BLaER1 (cell line): ENCODE results near the gene WWOX.

Experiments
- H3K27ac ChIP-seq: shearing (Covaris generic); formaldehyde crosslinking; 2 replicates; pipeline ENCODE4 v1.8.1; 2022
- H3K27me3 ChIP-seq: shearing (Covaris generic); formaldehyde crosslinking; 2 replicates; pipeline ENCODE4 v1.8.1; 2022
- H3K36me3 ChIP-seq: shearing (Covaris generic); formaldehyde crosslinking; 2 replicates; pipeline ENCODE4 v1.8.1; 2022
- H3K4me1 ChIP-seq: shearing (Covaris generic); formaldehyde crosslinking; 2 replicates; pipeline ENCODE4 v1.8.1; 2022
- H3K4me2 ChIP-seq: shearing (Covaris generic); formaldehyde crosslinking; 2 replicates; pipeline ENCODE4 v1.8.1; 2022
- H3K4me3 ChIP-seq: shearing (Covaris generic); formaldehyde crosslinking; 2 replicates; pipeline ENCODE4 v1.8.1; 2022
- H3K9ac ChIP-seq: shearing (Covaris generic); formaldehyde crosslinking; 2 replicates; pipeline ENCODE4 v1.8.1; 2022
- H3K9me3 ChIP-seq: shearing (Covaris generic); formaldehyde crosslinking; 2 replicates; pipeline ENCODE4 v1.8.1; 2022
- H4K20me1 ChIP-seq: shearing (Covaris generic); formaldehyde crosslinking; 2 replicates; pipeline ENCODE4 v1.8.1; 2022
- Cebpa-rat ChIP-seq: shearing (Covaris generic); IDR thresholded peaks from 2 replicates; pipeline ENCODE4 v1.8.1; 2022

Gene WWOX

DNA sequence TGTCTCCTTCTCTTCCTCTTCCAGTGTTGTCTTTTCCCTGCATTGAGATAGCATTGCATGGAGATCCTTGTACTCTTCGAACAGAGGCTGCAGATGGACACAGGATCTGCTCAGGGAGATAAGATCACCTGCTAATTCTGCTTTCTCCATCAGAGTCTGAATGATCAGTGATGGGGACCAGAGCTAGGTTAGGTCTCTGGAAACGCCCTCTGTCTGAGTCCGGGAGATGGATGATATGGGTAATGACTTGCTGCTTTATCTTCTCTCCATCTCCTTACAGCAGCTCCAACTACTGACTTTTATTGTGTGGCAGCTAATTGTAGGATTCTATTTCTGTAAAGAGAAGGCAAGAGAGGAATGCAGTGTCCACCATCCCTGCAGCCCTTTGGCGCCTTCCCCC lies 435.6 kb downstream of the WWOX start:
- no peaks in the 10 kb centered on the region for H3K9me3 ChIP-seq
- no peak for TF ChIP-seq Cebpa-rat
- H3K4me2 ChIP-seq, result no peak overlapping the region
- no peaks in the 10 kb centered on the region for H3K4me1 ChIP-seq
- no peak overlapping the region for H3K4me3 ChIP-seq
- no peak overlapping the region for H3K9ac ChIP-seq
- H3K27ac ChIP-seq, result no peak overlapping the region
- H3K27me3 ChIP-seq, result no peaks in the 10 kb centered on the region
- H3K36me3 ChIP-seq, result no peaks in the 10 kb centered on the region
- H4K20me1 ChIP-seq, result no peaks in the 10 kb centered on the region

DNA sequence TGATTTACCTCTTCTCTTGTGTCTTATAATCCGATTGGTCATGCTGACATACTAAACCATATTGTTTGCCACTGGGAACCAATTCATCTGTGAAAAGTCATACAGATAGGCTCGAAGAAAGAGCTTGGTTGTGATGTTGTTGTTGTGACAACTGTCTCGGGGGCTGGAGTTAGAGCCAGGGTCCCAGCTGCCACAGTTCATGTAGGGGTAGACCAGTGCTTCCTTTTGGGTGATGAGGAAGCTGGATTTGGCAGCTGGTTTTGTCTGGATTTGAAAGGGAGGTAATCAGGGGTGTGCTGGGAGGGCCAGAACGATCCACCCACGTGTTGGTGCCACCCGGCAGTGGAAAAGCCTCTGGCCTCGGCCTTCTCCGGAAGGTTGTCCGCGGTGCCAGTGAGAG lies 438.1 kb downstream of the WWOX start:
- Histone ChIP-seq H4K20me1 (no peaks in the 10 kb centered on the region), H3K27ac (no peak overlapping the region), H3K4me1 (no peaks in the 10 kb centered on the region), H3K27me3 (no peaks in the 10 kb centered on the region), H3K4me2 (no peak overlapping the region), H3K36me3 (no peaks in the 10 kb centered on the region), H3K9ac (no peak overlapping the region), H3K4me3 (no peak overlapping the region), H3K9me3 (no peaks in the 10 kb centered on the region)
- no peak for TF ChIP-seq Cebpa-rat

DNA sequence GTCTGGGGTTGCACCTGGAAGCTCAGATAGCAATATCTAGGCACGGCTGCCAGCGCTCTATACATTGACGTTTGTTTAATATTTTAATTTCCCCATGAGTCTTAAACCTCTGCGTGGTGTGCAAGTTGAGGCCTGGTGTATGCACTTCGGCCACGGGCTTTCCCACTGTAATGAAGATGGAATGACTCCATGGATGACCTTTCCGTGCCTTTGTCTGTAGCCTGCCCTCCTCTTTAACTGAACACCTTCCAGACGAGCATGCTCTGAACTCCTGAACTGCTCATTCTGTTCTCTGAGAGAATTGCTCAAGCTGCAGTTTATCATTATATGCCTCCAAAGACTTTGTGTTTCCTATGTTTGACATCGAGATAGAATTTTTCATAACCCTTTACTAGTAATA lies 438.8 kb downstream of the WWOX start:
- TF ChIP-seq Cebpa-rat, result no peak
- no peak overlapping the region for H3K4me2 ChIP-seq
- no peak overlapping the region for H3K27ac ChIP-seq
- H3K27me3 ChIP-seq, result no peaks in the 10 kb centered on the region
- H3K4me3 ChIP-seq, result no peak overlapping the region
- H3K4me1 ChIP-seq, result no peaks in the 10 kb centered on the region
- H3K36me3 ChIP-seq, result no peaks in the 10 kb centered on the region
- no peak overlapping the region for H3K9ac ChIP-seq
- H3K9me3 ChIP-seq, result no peaks in the 10 kb centered on the region
- H4K20me1 ChIP-seq, result no peaks in the 10 kb centered on the region

DNA sequence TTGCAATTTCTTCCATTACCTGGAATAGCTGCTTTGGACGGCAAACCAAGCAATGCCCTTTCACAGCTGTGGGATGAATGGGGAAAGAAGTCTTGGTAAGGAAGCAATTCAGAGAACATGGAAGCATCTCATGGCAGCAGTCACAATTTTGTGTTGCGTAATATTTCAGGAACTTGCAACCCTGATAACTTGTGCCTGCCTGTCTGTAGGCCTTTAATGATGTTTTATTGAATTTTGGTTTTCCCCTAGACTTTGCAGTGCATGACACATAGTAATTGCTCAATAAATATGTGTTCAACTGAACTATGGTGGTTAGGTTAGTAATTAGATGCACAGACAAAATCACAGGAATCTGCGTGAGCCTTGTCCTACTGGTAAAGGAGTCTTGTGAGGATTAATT lies 439.5 kb downstream of the WWOX start:
- H3K4me2 ChIP-seq, result no peak overlapping the region
- H3K4me3 ChIP-seq, result no peak overlapping the region
- no peaks in the 10 kb centered on the region for H4K20me1 ChIP-seq
- no peaks in the 10 kb centered on the region for H3K4me1 ChIP-seq
- H3K27ac ChIP-seq, result no peak overlapping the region
- no peaks in the 10 kb centered on the region for H3K9me3 ChIP-seq
- no peaks in the 10 kb centered on the region for H3K36me3 ChIP-seq
- no peaks in the 10 kb centered on the region for H3K27me3 ChIP-seq
- H3K9ac ChIP-seq, result no peak overlapping the region
- TF ChIP-seq Cebpa-rat, result peak; percentile 81; the same call in 1 of the 2 replicates

DNA sequence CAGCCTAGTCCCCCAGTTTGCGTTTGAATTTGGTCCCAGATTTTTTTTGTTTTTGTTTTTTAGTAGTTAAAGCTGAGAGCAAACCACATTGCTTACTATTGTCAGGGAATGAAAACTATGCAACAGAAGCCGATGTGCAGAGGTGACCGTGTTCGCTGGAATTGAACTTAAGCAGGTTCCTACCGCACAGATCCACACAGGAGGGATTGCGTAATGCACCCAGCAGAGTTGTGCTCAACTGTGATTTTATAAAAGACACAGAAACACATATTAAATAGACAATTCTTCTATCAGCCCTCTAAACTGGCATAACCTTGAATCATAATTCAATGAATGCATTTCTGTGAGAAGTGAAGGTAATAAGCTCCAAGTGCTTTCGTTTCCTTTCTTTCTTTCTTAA lies 443.0 kb downstream of the WWOX start:
- Histone ChIP-seq H3K9me3 (no peaks in the 10 kb centered on the region), H3K4me3 (no peak overlapping the region), H4K20me1 (no peaks in the 10 kb centered on the region), H3K4me2 (no peak overlapping the region), H3K36me3 (no peaks in the 10 kb centered on the region), H3K4me1 (no peaks in the 10 kb centered on the region), H3K27ac (no peak overlapping the region), H3K27me3 (no peaks in the 10 kb centered on the region), H3K9ac (no peak overlapping the region)
- TF ChIP-seq Cebpa-rat, result peak; percentile 66

DNA sequence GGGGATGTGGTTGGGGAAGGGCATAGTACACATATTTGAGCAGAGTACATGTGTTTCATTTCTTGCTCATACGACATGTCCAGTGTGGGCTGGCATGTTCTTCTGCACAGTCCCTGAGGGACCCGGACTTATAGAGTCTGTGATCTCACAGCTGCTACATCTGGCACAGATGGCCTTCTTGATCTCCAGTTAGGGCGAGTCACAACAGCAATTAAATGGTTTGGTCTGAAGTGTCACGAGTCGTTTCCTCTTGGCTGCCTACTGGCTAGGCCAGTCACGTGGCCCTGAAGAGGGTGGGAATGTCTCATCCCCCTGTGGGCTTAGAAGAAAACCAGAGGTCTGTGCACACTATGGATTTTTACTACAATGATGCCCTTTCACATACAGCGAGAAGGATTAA lies 443.6 kb downstream of the WWOX start:
- H3K9me3 ChIP-seq, result no peaks in the 10 kb centered on the region

DNA sequence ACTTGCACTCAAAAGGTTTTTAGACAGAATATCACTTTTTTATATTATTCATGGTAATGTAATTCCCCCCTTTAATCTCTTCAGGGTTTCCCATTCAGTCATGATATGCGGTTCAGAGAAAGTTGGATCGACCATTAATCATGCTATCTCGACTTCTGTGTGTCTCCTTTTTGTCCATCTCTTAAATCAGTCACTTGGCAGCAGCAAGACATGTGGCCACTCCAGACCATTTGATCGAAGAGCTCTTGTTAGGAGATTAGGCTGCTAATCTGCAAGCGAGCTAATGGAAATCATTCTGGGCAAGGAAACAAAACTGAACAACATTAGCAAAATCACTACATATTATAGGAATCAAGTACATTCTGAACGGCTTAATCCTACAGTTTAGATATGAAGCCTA lies 449.9 kb downstream of the WWOX start:
- Histone ChIP-seq H3K4me1 (no peaks in the 10 kb centered on the region; the same call in 1 of the 2 replicates), H3K27me3 (no peaks in the 10 kb centered on the region), H3K36me3 (no peaks in the 10 kb centered on the region), H3K9ac (no peak overlapping the region), H3K27ac (no peak overlapping the region), H3K4me2 (no peak overlapping the region), H4K20me1 (no peaks in the 10 kb centered on the region), H3K4me3 (no peak overlapping the region), H3K9me3 (no peaks in the 10 kb centered on the region)
- TF ChIP-seq Cebpa-rat, result no peak

More for the DNA sequence above, 443.6 kb downstream of the WWOX start:
- no peaks in the 10 kb centered on the region for H3K27me3 ChIP-seq
- H3K27ac ChIP-seq, result no peak overlapping the region
- H4K20me1 ChIP-seq, result no peaks in the 10 kb centered on the region
- H3K36me3 ChIP-seq, result no peaks in the 10 kb centered on the region
- no peak overlapping the region for H3K4me2 ChIP-seq
- no peak overlapping the region for H3K4me3 ChIP-seq
- no peak overlapping the region for H3K9ac ChIP-seq
- H3K4me1 ChIP-seq, result no peaks in the 10 kb centered on the region
- TF ChIP-seq Cebpa-rat, result no peak

DNA sequence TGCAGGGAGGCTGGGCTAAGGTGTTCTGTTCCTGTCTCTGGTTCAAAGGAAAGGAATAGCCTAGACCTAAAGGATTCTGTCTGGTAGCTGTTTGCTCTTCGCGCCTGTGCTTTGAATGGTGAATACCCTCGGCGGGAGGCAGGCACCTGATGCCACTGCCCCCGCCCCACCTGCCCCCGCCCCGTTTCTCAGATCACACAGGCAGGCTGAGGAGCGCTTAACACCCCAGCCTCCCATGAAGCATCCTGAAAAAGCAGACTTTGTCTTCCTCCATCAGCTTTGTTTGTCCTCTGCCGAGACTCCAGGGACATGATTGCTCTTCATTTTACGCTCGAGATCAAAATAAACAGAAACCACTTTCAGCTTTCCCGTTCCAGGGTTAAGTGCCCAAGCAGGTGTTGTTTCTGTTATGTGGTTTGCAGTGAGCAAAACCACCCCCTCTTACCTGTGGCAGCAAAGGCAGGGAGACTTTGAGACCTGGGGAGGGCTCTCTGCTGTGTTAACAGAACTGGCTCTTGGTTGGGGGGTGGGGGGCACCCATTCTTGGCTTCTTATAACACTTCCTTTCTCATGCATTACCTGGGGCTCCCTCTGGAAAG lies 452.1 kb downstream of the WWOX start:
- H3K36me3 ChIP-seq, result no peaks in the 10 kb centered on the region
- H3K27me3 ChIP-seq, result no peaks in the 10 kb centered on the region
- no peak overlapping the region for H3K9ac ChIP-seq
- no peaks in the 10 kb centered on the region; the same call in 1 of the 2 replicates for H3K4me1 ChIP-seq
- H3K4me2 ChIP-seq, result 0 out of 2 replicates have a peak overlapping the region, but pooled peaks have one; percentile 17
- H3K27ac ChIP-seq, result no peak overlapping the region
- no peak for TF ChIP-seq Cebpa-rat
- no peaks in the 10 kb centered on the region for H4K20me1 ChIP-seq
- no peak overlapping the region for H3K4me3 ChIP-seq
- H3K9me3 ChIP-seq, result no peaks in the 10 kb centered on the region

DNA sequence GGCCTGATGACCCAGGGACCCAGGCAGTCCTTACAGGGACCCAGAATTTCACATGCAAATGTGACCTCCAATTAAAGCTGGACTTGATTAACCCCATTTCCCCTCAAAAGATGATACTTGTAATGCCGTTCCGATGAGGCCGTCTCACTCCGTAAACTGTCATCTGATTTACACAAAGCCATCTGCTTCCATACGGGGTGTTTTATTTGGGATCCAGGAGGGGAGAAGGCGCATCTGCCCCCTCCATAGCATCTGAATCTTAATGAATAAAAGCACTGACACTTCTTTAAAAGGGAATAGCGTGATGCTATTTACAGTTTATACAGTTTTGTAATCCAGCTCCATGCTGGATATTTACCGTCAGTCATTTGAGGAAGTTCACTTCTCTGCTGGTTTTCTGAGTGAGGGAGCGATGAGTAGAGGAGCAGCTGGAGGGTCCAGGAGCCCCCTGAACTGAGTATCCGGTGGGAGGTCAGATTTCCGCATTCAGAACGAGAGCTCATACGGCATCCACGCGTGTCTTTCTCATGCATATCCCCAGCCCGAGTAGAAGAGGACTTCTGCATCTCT lies 452.7 kb downstream of the WWOX start:
- Histone ChIP-seq H4K20me1 (no peaks in the 10 kb centered on the region), H3K27ac (no peak overlapping the region), H3K9me3 (no peaks in the 10 kb centered on the region), H3K4me1 (no peaks in the 10 kb centered on the region; the same call in 1 of the 2 replicates), H3K36me3 (no peaks in the 10 kb centered on the region), H3K9ac (no peak overlapping the region), H3K4me3 (no peak overlapping the region), H3K4me2 (0 out of 2 replicates have a peak overlapping the region, but pooled peaks have one; percentile 17), H3K27me3 (no peaks in the 10 kb centered on the region)
- TF ChIP-seq Cebpa-rat, result no peak

DNA sequence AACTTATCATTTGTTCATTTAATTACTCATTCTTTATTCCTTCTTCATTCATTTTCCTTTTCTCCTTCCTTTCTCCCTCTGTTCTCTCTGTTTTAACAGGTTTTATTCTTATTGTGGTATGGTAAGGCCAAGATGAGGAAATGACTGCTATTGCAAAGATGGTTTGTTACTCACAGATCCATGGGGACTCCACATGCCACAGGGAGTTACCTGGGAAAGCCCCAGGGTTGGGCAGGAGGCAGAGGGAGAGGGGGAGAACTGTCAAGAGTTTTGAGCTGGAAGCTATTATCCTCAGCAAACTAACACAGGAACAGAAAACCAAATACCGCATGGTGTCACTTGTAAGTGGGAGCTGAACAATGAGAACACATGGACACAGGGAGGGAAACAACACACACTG lies 453.3 kb downstream of the WWOX start:
- no peak overlapping the region for H3K4me2 ChIP-seq
- TF ChIP-seq Cebpa-rat, result no peak
- no peaks in the 10 kb centered on the region for H3K36me3 ChIP-seq
- H3K27me3 ChIP-seq, result no peaks in the 10 kb centered on the region
- H3K9ac ChIP-seq, result no peak overlapping the region
- H3K4me1 ChIP-seq, result no peaks in the 10 kb centered on the region; the same call in 1 of the 2 replicates
- H4K20me1 ChIP-seq, result no peaks in the 10 kb centered on the region
- H3K4me3 ChIP-seq, result no peak overlapping the region
- no peaks in the 10 kb centered on the region for H3K9me3 ChIP-seq
- H3K27ac ChIP-seq, result no peak overlapping the region
